CD14-positive monocyte (primary cell): Measurements from ENCODE around the gene TBC1D22A. TPM values are rescaled to one million over a fixed set of nuclear protein-coding genes. Genes with fewer than 3 reads are reported as not detected.

Experiments used
- DNase-seq, 3 donors: peaks; one replicate each; pipeline ENCODE4 v3.0.0-alpha.2; 2011 to 2022
- H2AFZ ChIP-seq: 2 replicates; pipeline ENCODE4 v1.6.0; 2012; ENCODE audit warnings: mild to moderate bottlenecking, low read depth, low read length, inconsistent platforms; ENCODE audit not compliant: insufficient read depth, poor library complexity, severe bottlenecking
- H3K27ac ChIP-seq, 2 donors: 1 replicate in 1 of 2; 2 replicates in 1 of 2; pipeline ENCODE4 v1.5.1; 2012 to 2013; ENCODE audit warnings: low read length in 2 of 2, control low read depth in 1 of 2, inconsistent platforms in 1 of 2, low read depth in 1 of 2, mild to moderate bottlenecking in 1 of 2
- H3K27me3 ChIP-seq, 2 donors: one replicate each; pipeline versions ENCODE4 v1.6.0 to v1.6.1; 2011 to 2013; ENCODE audit warnings: low read length in 2 of 2; ENCODE audit not compliant: control insufficient read depth in 2 of 2, insufficient read depth in 2 of 2
- H3K36me3 ChIP-seq, 2 donors: replicated peaks in 1 of 2; 1 replicate in 1 of 2; 2 replicates in 1 of 2; pipeline versions ENCODE4 v1.5.1 to v1.6.1; 2012 to 2013; ENCODE audit warnings: low read length in 2 of 2, control low read depth in 1 of 2, inconsistent platforms in 1 of 2, mild to moderate bottlenecking in 1 of 2; ENCODE audit not compliant: insufficient read depth in 2 of 2, control insufficient read depth in 1 of 2
- H3K4me1 ChIP-seq, 2 donors: 1 replicate in 1 of 2; 2 replicates in 1 of 2; pipeline versions ENCODE4 v1.5.1 to v1.6.1; 2012 to 2013; ENCODE audit warnings: low read length in 2 of 2, control low read depth in 1 of 2, inconsistent platforms in 1 of 2, mild to moderate bottlenecking in 1 of 2, moderate library complexity in 1 of 2; ENCODE audit not compliant: insufficient read depth in 2 of 2, control insufficient read depth in 1 of 2
- H3K4me2 ChIP-seq: replicated peaks from 2 replicates; pipeline ENCODE3; 2012; ENCODE audit warnings: low read length, moderate library complexity, mild to moderate bottlenecking; ENCODE audit not compliant: poor library complexity, severe bottlenecking; ENCODE audit errors: extremely low read depth
- H3K4me3 ChIP-seq, 3 experiments: fragments of 200-600 bp in 1 of 3; sonication (generic) in 1 of 3; replicated peaks in 1 of 3; 1 replicate in 2 of 3; 2 replicates in 1 of 3; pipeline ENCODE4 v1.5.1; 2011 to 2013; ENCODE audit warnings: low read length in 3 of 3, mild to moderate bottlenecking in 3 of 3, control low read depth in 2 of 3, low read depth in 2 of 3, inconsistent platforms in 1 of 3, moderate library complexity in 1 of 3
- H3K79me2 ChIP-seq: 2 replicates; pipeline ENCODE4 v1.6.0; 2012; ENCODE audit warnings: mild to moderate bottlenecking, control low read depth, inconsistent platforms, low read length, moderate library complexity; ENCODE audit not compliant: insufficient read depth
- H3K9ac ChIP-seq: 2 replicates; pipeline ENCODE4 v1.6.0; 2017; ENCODE audit warnings: low read length, mild to moderate bottlenecking; ENCODE audit not compliant: insufficient read depth, poor library complexity, severe bottlenecking
- H3K9me3 ChIP-seq, 2 donors: replicated peaks in 1 of 2; 1 replicate in 1 of 2; 2 replicates in 1 of 2; pipeline versions ENCODE4 v1.5.1 to v1.6.1; 2012 to 2013; ENCODE audit warnings: low read length in 2 of 2, control low read depth in 1 of 2; ENCODE audit not compliant: control insufficient read depth in 1 of 2, insufficient read depth in 1 of 2
- H4K20me1 ChIP-seq: 2 replicates; pipeline ENCODE4 v1.6.0; 2012; ENCODE audit warnings: mild to moderate bottlenecking, low read length, control low read depth, moderate library complexity; ENCODE audit not compliant: insufficient read depth
- H3K27ac Mint-ChIP-seq, 7 donors: one replicate each; pipeline ENCODE4 v1.8.0; 2020; ENCODE audit warnings: mild to moderate bottlenecking in 7 of 7, mixed read lengths in 7 of 7, moderate library complexity in 6 of 7, inconsistent platforms in 2 of 7
- H3K27me3 Mint-ChIP-seq, 3 donors: one replicate each; pipeline ENCODE4 v1.8.0; 2021 to 2022; ENCODE audit warnings: low read depth in 3 of 3, mild to moderate bottlenecking in 3 of 3, mixed read lengths in 3 of 3, moderate library complexity in 3 of 3, inconsistent platforms in 1 of 3
- H3K36me3 Mint-ChIP-seq, 2 donors: one replicate each; pipeline ENCODE4 v1.8.0; 2020; ENCODE audit warnings: mixed read lengths in 2 of 2, inconsistent platforms in 1 of 2, mild to moderate bottlenecking in 1 of 2
- H3K4me1 Mint-ChIP-seq: one replicate; pipeline ENCODE4 v1.8.0; 2020; ENCODE audit warnings: mild to moderate bottlenecking, mixed read lengths
- H3K4me3 Mint-ChIP-seq, 2 donors: one replicate each; pipeline ENCODE4 v1.8.0; 2020; ENCODE audit warnings: mild to moderate bottlenecking in 2 of 2, mixed read lengths in 2 of 2, moderate library complexity in 1 of 2
- H3K9me3 Mint-ChIP-seq, 7 donors: one replicate each; pipeline ENCODE4 v1.8.0; 2020 to 2022; ENCODE audit warnings: mixed read lengths in 7 of 7, mild to moderate bottlenecking in 6 of 7, moderate library complexity in 6 of 7, inconsistent platforms in 2 of 7
- CTCF ChIP-seq: fragments of 200-600 bp; IDR thresholded peaks from one replicate; pipeline ENCODE4 v1.8.0; 2022; ENCODE audit warnings: antibody characterized with exemption, mild to moderate bottlenecking
- WGBS: methylation state at CpG from one replicate; pipeline ENCODE4 v1.1.5; 2013; ENCODE audit warnings: missing lambda C conversion rate; ENCODE audit not compliant: insufficient coverage; 5-methylcytosine and 5-hydroxymethylcytosine counted together
- intact Hi-C, 2 donors: fragments of 100-400 bp; cut with micrococcal nuclease; formaldehyde crosslinking; loops; one replicate each; pipeline versions ENCODE4 v1.15.0 to v1.15.1; 2023
- polyA plus RNA-seq, 3 donors: library from polyadenylated mRNA; depleted of rRNA in 1 of 3; unstranded in 2 of 3; stranded (reverse) in 1 of 3; fragments of 300-500 nt in 2 of 3; fragments of >200 nt in 1 of 3; fragmentation: Illumina TruSeq in 2 of 3; gene quantifications; 1 replicate in 2 of 3; 2 replicates in 1 of 3; pipeline ENCODE4 v1.2.3, GENCODE V29; 2012 to 2021

The TBC1D22A gene
- polyA plus RNA-seq, 3 donors: 25.9 to 36.2 (median 29.5) TPM

- H3K36me3 Mint-ChIP-seq: peaks cover 12 to 16% of the 10 kb centered on the region in 2 donors
- H3K27me3 ChIP-seq: no peaks in the 10 kb centered on the region
- no peaks in the 10 kb centered on the region for H3K79me2 ChIP-seq
- no peak overlapping the region for H3K4me2 ChIP-seq
- peaks cover 0 to 2% (median 2%) of the 10 kb centered on the region in 3 donors for H3K27me3 Mint-ChIP-seq
- H3K4me1 Mint-ChIP-seq: no peaks in the 10 kb centered on the region
- H4K20me1 ChIP-seq: peaks cover 4% of the 10 kb centered on the region
- H2AFZ ChIP-seq: no peak overlapping the region
- H3K4me3 ChIP-seq: no peak overlapping the region
- H3K36me3 ChIP-seq: peaks cover 0 to 4% of the 10 kb centered on the region in 2 donors
- H3K4me1 ChIP-seq: no peaks in the 10 kb centered on the region
- TF ChIP-seq CTCF: no peak
- no peak overlapping the region for H3K27ac Mint-ChIP-seq
- intact Hi-C loops: no loop called here
- 96% methylated on average over 12 of the region's 12 CpGs for WGBS
- H3K9me3 ChIP-seq: no peaks in the 10 kb centered on the region
- no peak for DNase-seq
- no peak overlapping the region for H3K27ac ChIP-seq
- H3K4me3 Mint-ChIP-seq: no peak overlapping the region
- no peak overlapping the region for H3K9ac ChIP-seq
- H3K9me3 Mint-ChIP-seq: no peaks in the 10 kb centered on the region
Observed at GRCh38 chr22:47136050-47136449, 373.6 kb downstream of the TBC1D22A start.

- Histone ChIP-seq H3K27ac (no peak overlapping the region), H3K9me3 (no peaks in the 10 kb centered on the region), H2AFZ (no peak overlapping the region), H3K36me3 (no peaks in the 10 kb centered on the region), H3K4me2 (no peak overlapping the region), H3K9ac (no peak overlapping the region), H3K4me3 (no peak overlapping the region), H3K79me2 (no peaks in the 10 kb centered on the region), H4K20me1 (peaks cover 4% of the 10 kb centered on the region), H3K4me1 (no peaks in the 10 kb centered on the region), H3K27me3 (no peaks in the 10 kb centered on the region)
- H3K27me3 Mint-ChIP-seq: peaks cover 0 to 2% (median 2%) of the 10 kb centered on the region in 3 donors
- 97% methylated on average over 16 of the region's 16 CpGs for WGBS
- no peaks in the 10 kb centered on the region for H3K9me3 Mint-ChIP-seq
- no peaks in the 10 kb centered on the region for H3K4me1 Mint-ChIP-seq
- H3K36me3 Mint-ChIP-seq: peaks cover 12 to 16% of the 10 kb centered on the region in 2 donors
- no peak overlapping the region for H3K27ac Mint-ChIP-seq
- no peak for DNase-seq
- H3K4me3 Mint-ChIP-seq: no peak overlapping the region
- TF ChIP-seq CTCF: no peak
- intact Hi-C loops: no loop called here
Observed at GRCh38 chr22:47136671-47137070, 374.2 kb downstream of the TBC1D22A start.
